ENCODE results near the gene P4HA2. TPM values are rescaled to one million over a fixed set of nuclear protein-coding genes. Genes with fewer than 3 reads are reported as not detected.

P4HA2 gene
- total RNA-seq, 1 donor from 2014 or later = 68.7 TPM

GRCh38 chr5:132265336-132266030 lies 37.8 kb upstream of the P4HA2 start:
- H3K36me3 Mint-ChIP-seq = peaks cover 17% of the 10 kb centered on the region
- TF ChIP-seq CTCF (IDR thresholded peaks at IDR 0.05; ENCODE audit: unreplicated experiment) = no peak
- H3K4me1 Mint-ChIP-seq = peaks cover 38% of the 10 kb centered on the region

GRCh38 chr5:132264546-132265335 lies 37.1 kb upstream of the P4HA2 start:
- H3K4me3 Mint-ChIP-seq = no peak overlapping the region
- H3K36me3 Mint-ChIP-seq = peaks cover 20% of the 10 kb centered on the region
- no peaks in the 10 kb centered on the region for H3K9me3 Mint-ChIP-seq
- TF ChIP-seq CTCF (IDR thresholded peaks at IDR 0.05; ENCODE audit: unreplicated experiment) = no peak
- peak in 1 of 2 experiments; percentile 31 for DNase-seq (ENCODE audit: low spot score in 2 of 2, unreplicated experiment in 2 of 2)
- peaks cover 46% of the 10 kb centered on the region for H3K4me1 Mint-ChIP-seq
- H3K27me3 Mint-ChIP-seq (ENCODE audit: low read depth) = no peaks in the 10 kb centered on the region
- H3K27ac Mint-ChIP-seq = peak overlapping the region; percentile 94

More at GRCh38 chr5:132265336-132266030, 37.8 kb upstream of the P4HA2 start:
- no peaks in the 10 kb centered on the region for H3K27me3 Mint-ChIP-seq (ENCODE audit: low read depth)
- no peak overlapping the region for H3K4me3 Mint-ChIP-seq
- H3K27ac Mint-ChIP-seq = peak overlapping the region; percentile 94
- DNase-seq (ENCODE audit: low spot score in 2 of 2, unreplicated experiment in 2 of 2) = peak in 1 of 2 experiments; percentile 67
- no peaks in the 10 kb centered on the region for H3K9me3 Mint-ChIP-seq

GRCh38 chr5:132263548-132264261 lies 36.1 kb upstream of the P4HA2 start:
- Mint-ChIP-seq H3K9me3 (no peaks in the 10 kb centered on the region), H3K36me3 (peaks cover 20% of the 10 kb centered on the region), H3K4me1 (peaks cover 49% of the 10 kb centered on the region), H3K27ac (peak overlapping the region; percentile 94), H3K27me3 (ENCODE audit: low read depth) (no peaks in the 10 kb centered on the region), H3K4me3 (no peak overlapping the region)
- no peak for TF ChIP-seq CTCF (IDR thresholded peaks at IDR 0.05; ENCODE audit: unreplicated experiment)
- DNase-seq (ENCODE audit: low spot score in 2 of 2, unreplicated experiment in 2 of 2) = peak in 1 of 2 experiments; percentile 29

- Mint-ChIP-seq H3K36me3 (peaks cover 20% of the 10 kb centered on the region), H3K4me3 (no peak overlapping the region), H3K27ac (no peak overlapping the region), H3K27me3 (ENCODE audit: low read depth) (no peaks in the 10 kb centered on the region), H3K9me3 (no peaks in the 10 kb centered on the region), H3K4me1 (peaks cover 56% of the 10 kb centered on the region)
- no peak for TF ChIP-seq CTCF (IDR thresholded peaks at IDR 0.05; ENCODE audit: unreplicated experiment)
- DNase-seq (ENCODE audit: low spot score in 2 of 2, unreplicated experiment in 2 of 2) = no peak
Measured at GRCh38 chr5:132262882-132263547, 35.4 kb upstream of the P4HA2 start.

Measured in mesothelial cell of epicardium (in vitro differentiated cells).